CD4-positive, alpha-beta T cell (primary cell): ENCODE data around the gene CAPN2. TPM values are rescaled to one million over a fixed set of nuclear protein-coding genes. Genes with fewer than 3 reads are reported as not detected.

Source experiments
- ATAC-seq: fragments of 200-7000 bp; cut with Tn5 transposase; one replicate; pipeline ENCODE4 v1.10.0; 2022; ENCODE audit warnings: mild to moderate bottlenecking; ENCODE audit not compliant: poor library complexity
- CTCF ChIA-PET: fragments of 350-600 bp; sonication (Branson Sonifier 250); formaldehyde crosslinking; loops from one replicate; lab custom pipeline; 2021; ENCODE audit warnings: antibody characterized with exemption, inconsistent platforms; lab: Charles Lee
- POLR2A ChIA-PET: fragments of 350-600 bp; sonication (Branson Sonifier 250); formaldehyde crosslinking; loops from one replicate; lab custom pipeline; 2021; ENCODE audit warnings: antibody characterized with exemption, inconsistent platforms; lab: Charles Lee
- DNase-seq, 14 experiments: peaks; one replicate each; pipeline ENCODE4 v3.0.0-alpha.2; 2013 to 2020; ENCODE audit warnings: mixed read lengths in 2 of 14
- H3K27ac ChIP-seq, 2 donors: one replicate each; pipeline versions ENCODE4 v1.5.1 to v1.7.0; 2013; ENCODE audit warnings: low read length in 2 of 2, low read depth in 1 of 2, mild to moderate bottlenecking in 1 of 2
- H3K27me3 ChIP-seq, 2 experiments: 1 replicate in 1 of 2; 2 replicates in 1 of 2; pipeline versions ENCODE4 v1.6.1 to v1.7.0; 2013; ENCODE audit warnings: low read length in 2 of 2, control low read depth in 1 of 2, mild to moderate bottlenecking in 1 of 2, moderate library complexity in 1 of 2; ENCODE audit not compliant: insufficient read depth in 2 of 2, control insufficient read depth in 1 of 2
- H3K36me3 ChIP-seq: one replicate; pipeline ENCODE4 v1.6.1; 2013; ENCODE audit warnings: low read length, control low read depth; ENCODE audit not compliant: insufficient read depth
- H3K4me1 ChIP-seq: one replicate; pipeline ENCODE4 v1.6.1; 2013; ENCODE audit warnings: low read length, control low read depth; ENCODE audit not compliant: insufficient read depth
- H3K4me3 ChIP-seq: one replicate; pipeline ENCODE4 v1.5.1; 2013; ENCODE audit warnings: mild to moderate bottlenecking, low read length, moderate library complexity
- H3K9me3 ChIP-seq, 2 experiments: 1 replicate in 1 of 2; 2 replicates in 1 of 2; pipeline versions ENCODE4 v1.6.1 to v1.7.0; 2013; ENCODE audit warnings: low read length in 2 of 2, mild to moderate bottlenecking in 2 of 2, control low read depth in 1 of 2, moderate library complexity in 1 of 2; ENCODE audit not compliant: control insufficient read depth in 1 of 2, insufficient read depth in 1 of 2
- H3K27ac Mint-ChIP-seq: one replicate; pipeline ENCODE4 v1.8.0; 2020; ENCODE audit warnings: mixed read lengths
- H3K27me3 Mint-ChIP-seq: one replicate; pipeline ENCODE4 v1.8.0; 2021; ENCODE audit warnings: mixed read lengths
- H3K36me3 Mint-ChIP-seq: one replicate; pipeline ENCODE4 v1.8.0; 2021; ENCODE audit warnings: low read depth, mixed read lengths
- H3K4me1 Mint-ChIP-seq: one replicate; pipeline ENCODE4 v1.8.0; 2021; ENCODE audit warnings: low read depth, mixed read lengths
- H3K4me3 Mint-ChIP-seq: one replicate; pipeline ENCODE4 v1.8.0; 2020; ENCODE audit warnings: mild to moderate bottlenecking, mixed read lengths
- H3K9me3 Mint-ChIP-seq: one replicate; pipeline ENCODE4 v1.8.0; 2020; ENCODE audit warnings: mixed read lengths
- intact Hi-C, 2 experiments: fragments of 100-400 bp; cut with DNase I in 1 of 2; cut with micrococcal nuclease in 1 of 2; formaldehyde crosslinking; loops; one replicate each; pipeline versions ENCODE4 v1.15.1 to v1.9.0; 2023 to 2025; cut with DNase I, micrococcal nuclease
- total RNA-seq, 174 experiments: library from RNA in 2 of 174; stranded (reverse) in 2 of 174; gene quantifications; one replicate each; pipeline ENCODE4 v1.2.3 and lab custom pipeline; 2021 to 2026
- TF ChIP-seq, protein P1 (sequence below): fragments of 200-600 bp; IDR thresholded peaks from one replicate; pipeline ENCODE4 v1.8.0; 2022; ENCODE audit warnings: antibody characterized with exemption, mild to moderate bottlenecking

The CAPN2 gene
- total RNA-seq, 2 experiments from 2014 or later: 110 to 114 TPM

DNA sequence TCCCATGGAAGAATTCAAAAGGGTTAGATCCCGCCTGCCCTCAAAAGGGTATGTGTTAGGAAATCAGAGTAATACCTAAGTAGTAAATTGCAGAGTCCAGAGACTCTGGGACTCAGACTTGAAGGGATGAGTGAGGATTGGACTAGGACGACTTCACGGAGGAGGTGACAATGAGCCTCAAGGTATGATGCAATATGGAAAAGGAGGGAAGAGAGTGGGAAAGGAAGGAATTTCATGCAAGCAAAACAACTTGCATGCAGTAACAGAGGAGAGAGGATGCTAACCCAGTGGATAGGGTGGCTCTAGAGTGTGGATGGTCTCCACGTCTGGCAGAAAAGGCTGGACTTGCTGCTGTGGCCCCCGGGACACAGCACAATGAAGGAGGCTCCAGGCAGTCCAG lies 4.8 kb downstream of the CAPN2 start:
- Histone ChIP-seq H3K4me3 (peak overlapping the region; percentile 36), H3K36me3 (peaks cover 47% of the 10 kb centered on the region), H3K4me1 (peaks cover 83% of the 10 kb centered on the region), H3K9me3 (no peaks in the 10 kb centered on the region), H3K27me3 (no peaks in the 10 kb centered on the region), H3K27ac (peak overlapping the region; percentile 68 to 76)
- Mint-ChIP-seq H3K9me3 (no peaks in the 10 kb centered on the region), H3K4me3 (peak overlapping the region; percentile 81), H3K36me3 (peaks cover 54% of the 10 kb centered on the region), H3K4me1 (peaks cover 84% of the 10 kb centered on the region), H3K27me3 (no peaks in the 10 kb centered on the region), H3K27ac (peak overlapping the region; percentile 86)
- DNase-seq (no peak), ATAC-seq (no peak)
- TF ChIP-seq, protein P1, sequence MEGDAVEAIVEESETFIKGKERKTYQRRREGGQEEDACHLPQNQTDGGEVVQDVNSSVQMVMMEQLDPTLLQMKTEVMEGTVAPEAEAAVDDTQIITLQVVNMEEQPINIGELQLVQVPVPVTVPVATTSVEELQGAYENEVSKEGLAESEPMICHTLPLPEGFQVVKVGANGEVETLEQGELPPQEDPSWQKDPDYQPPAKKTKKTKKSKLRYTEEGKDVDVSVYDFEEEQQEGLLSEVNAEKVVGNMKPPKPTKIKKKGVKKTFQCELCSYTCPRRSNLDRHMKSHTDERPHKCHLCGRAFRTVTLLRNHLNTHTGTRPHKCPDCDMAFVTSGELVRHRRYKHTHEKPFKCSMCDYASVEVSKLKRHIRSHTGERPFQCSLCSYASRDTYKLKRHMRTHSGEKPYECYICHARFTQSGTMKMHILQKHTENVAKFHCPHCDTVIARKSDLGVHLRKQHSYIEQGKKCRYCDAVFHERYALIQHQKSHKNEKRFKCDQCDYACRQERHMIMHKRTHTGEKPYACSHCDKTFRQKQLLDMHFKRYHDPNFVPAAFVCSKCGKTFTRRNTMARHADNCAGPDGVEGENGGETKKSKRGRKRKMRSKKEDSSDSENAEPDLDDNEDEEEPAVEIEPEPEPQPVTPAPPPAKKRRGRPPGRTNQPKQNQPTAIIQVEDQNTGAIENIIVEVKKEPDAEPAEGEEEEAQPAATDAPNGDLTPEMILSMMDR: no peak
- ChIA-PET CTCF (interaction anchor here (1.0 to 3.3 kb wide), 2 partner anchors 19 to 32 kb away, joined by 3 to 16 read pairs; no protein-coding TSS in a partner anchor), POLR2A (interaction anchor here (1.1 to 3.5 kb wide), 6 partner anchors 10 to 1004 kb away, joined by 3 to 20 read pairs (median 6); partner anchors contain the start of genes AIDA, BROX and TP53BP2)
- intact Hi-C loops: no loop called here

DNA sequence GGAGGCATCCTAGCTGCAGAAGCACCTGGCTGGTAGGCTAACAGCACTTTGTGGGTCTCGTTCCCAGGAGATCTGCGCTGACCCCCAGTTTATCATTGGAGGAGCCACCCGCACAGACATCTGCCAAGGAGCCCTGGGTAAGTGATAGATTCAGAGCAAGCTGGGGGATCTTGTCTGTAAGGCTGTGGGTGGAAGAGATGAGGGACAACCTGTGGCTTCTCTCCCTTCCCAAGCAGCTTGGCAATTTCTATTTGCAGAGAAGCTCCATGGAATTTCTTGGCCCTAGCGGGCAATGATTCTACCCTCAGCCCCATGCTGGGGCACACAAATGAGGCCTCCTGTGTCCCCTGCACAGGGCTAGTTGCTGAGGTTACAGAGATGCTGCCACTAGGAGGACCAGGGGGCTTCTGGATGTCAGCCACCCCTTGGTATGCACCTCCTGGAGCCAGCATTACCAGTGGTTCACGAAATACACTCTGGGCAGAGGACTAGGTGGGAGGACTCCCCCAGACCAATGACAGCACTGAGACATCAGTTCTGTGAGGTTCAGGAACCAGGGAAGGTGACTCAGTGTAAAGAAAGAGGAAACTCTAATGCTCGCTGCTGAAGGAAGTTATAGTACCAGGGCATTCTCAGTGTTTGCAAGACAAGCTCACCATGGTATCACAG lies 5.5 kb downstream of the CAPN2 start:
- Mint-ChIP-seq H3K9me3 (no peaks in the 10 kb centered on the region), H3K4me1 (peaks cover 87% of the 10 kb centered on the region), H3K4me3 (no peak overlapping the region), H3K27ac (peak overlapping the region; percentile 86), H3K27me3 (no peaks in the 10 kb centered on the region), H3K36me3 (peaks cover 57% of the 10 kb centered on the region)
- Histone ChIP-seq H3K27ac (peak overlapping the region in 1 of 2 donors; percentile 76), H3K4me3 (no peak overlapping the region), H3K27me3 (no peaks in the 10 kb centered on the region), H3K36me3 (peaks cover 53% of the 10 kb centered on the region), H3K4me1 (peaks cover 88% of the 10 kb centered on the region), H3K9me3 (no peaks in the 10 kb centered on the region)
- peak; percentile 17 for ATAC-seq
- TF ChIP-seq, protein P1: no peak
- POLR2A ChIA-PET: interaction anchor here (1.1 to 3.5 kb wide), 5 partner anchors 9 to 129 kb away, joined by 3 to 20 read pairs (median 4); no protein-coding TSS in a partner anchor
- intact Hi-C loops: no loop called here
- DNase-seq: peak in 4 of 14 experiments; percentile 33 to 65 (median 43)
- CTCF ChIA-PET: interaction anchor here (1.3 to 3.3 kb wide), 2 partner anchors 13 to 31 kb away, joined by 3 to 16 read pairs; no protein-coding TSS in a partner anchor

DNA sequence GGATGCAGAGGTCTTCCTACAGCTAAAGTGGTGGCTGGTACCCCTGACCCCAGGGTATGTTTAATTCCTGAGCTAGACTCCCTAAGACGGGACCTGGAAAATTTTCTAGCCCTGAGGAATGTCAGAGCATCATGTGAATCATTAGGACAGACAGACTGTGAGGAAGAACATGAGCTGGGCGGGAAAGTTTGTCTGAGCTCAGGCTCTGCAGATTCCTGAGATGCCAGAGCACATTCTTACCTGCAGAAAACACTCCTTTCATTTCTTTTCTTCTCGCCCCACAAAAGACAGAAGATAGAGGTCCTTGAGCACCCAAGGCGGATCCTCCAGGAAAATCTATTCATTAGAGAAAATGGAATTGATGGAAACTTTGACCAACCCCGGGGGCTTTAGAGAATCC lies 6.5 kb downstream of the CAPN2 start:
- Mint-ChIP-seq H3K36me3 (peaks cover 67% of the 10 kb centered on the region), H3K9me3 (no peaks in the 10 kb centered on the region), H3K4me1 (peaks cover 79% of the 10 kb centered on the region), H3K27ac (peak overlapping the region; percentile 86), H3K4me3 (no peak overlapping the region), H3K27me3 (no peaks in the 10 kb centered on the region)
- Histone ChIP-seq H3K9me3 (no peaks in the 10 kb centered on the region), H3K4me3 (no peak overlapping the region), H3K4me1 (peaks cover 89% of the 10 kb centered on the region), H3K27ac (peak overlapping the region in 1 of 2 donors; percentile 76), H3K27me3 (no peaks in the 10 kb centered on the region), H3K36me3 (peaks cover 61% of the 10 kb centered on the region)
- DNase-seq (no peak), ATAC-seq (no peak)
- intact Hi-C loops: no loop called here
- POLR2A ChIA-PET: interaction anchor here (1.0 to 1.9 kb wide), 2 partner anchors 9 to 29 kb away, joined by 3 to 4 read pairs; no protein-coding TSS in a partner anchor
- CTCF ChIA-PET: interaction anchor here (1.3 to 3.3 kb wide), 2 partner anchors 14 to 30 kb away, joined by 3 to 16 read pairs; no protein-coding TSS in a partner anchor
- TF ChIP-seq, protein P1: no peak
